Neural cell (in vitro differentiated cells): ENCODE results near the gene PPM1A. TPM values are rescaled to one million over a fixed set of nuclear protein-coding genes. Genes with fewer than 3 reads are reported as not detected.

Experiments used
- H2AFZ ChIP-seq: fragments of 200-600, 300-800 bp; sonication (generic), shearing (Covaris generic); 2 replicates; pipeline ENCODE4 v1.6.0; 2014; ENCODE audit warnings: low read depth, mild to moderate bottlenecking, antibody characterized with exemption, low read length, moderate library complexity
- H3F3A ChIP-seq: fragments of 200-600 bp; shearing (Covaris generic); 2 replicates; pipeline ENCODE4 v1.6.1; 2016; ENCODE audit warnings: mild to moderate bottlenecking, moderate library complexity, mixed read lengths, antibody characterized with exemption, low read length; ENCODE audit not compliant: insufficient read depth, poor library complexity, severe bottlenecking
- H3K27ac ChIP-seq: fragments of 200-600, 300-800 bp; sonication (generic), shearing (Covaris generic); 2 replicates; pipeline ENCODE4 v1.5.1; 2014; ENCODE audit warnings: mild to moderate bottlenecking, low read length, moderate library complexity
- H3K27me3 ChIP-seq: fragments of 300-800, 200-600 bp; sonication (generic), shearing (Covaris generic); 2 replicates; pipeline ENCODE4 v1.6.0; 2014; ENCODE audit warnings: mild to moderate bottlenecking, low read depth, low read length, moderate library complexity; ENCODE audit not compliant: insufficient read depth
- H3K36me3 ChIP-seq: fragments of 300-800, 200-600 bp; sonication (generic), shearing (Covaris generic); 2 replicates; pipeline ENCODE4 v1.5.1; 2014; ENCODE audit warnings: mild to moderate bottlenecking, antibody characterized with exemption, low read length, moderate library complexity; ENCODE audit not compliant: insufficient read depth
- H3K4me2 ChIP-seq: fragments of 300-800, 200-600 bp; sonication (generic), shearing (Covaris generic); 2 replicates; pipeline ENCODE4 v1.6.0; 2014; ENCODE audit warnings: mild to moderate bottlenecking, low read length
- H3K4me3 ChIP-seq: fragments of 300-800, 200-600 bp; sonication (generic), shearing (Covaris generic); 2 replicates; pipeline ENCODE4 v1.5.1; 2014; ENCODE audit warnings: mild to moderate bottlenecking, low read length, moderate library complexity
- H3K79me2 ChIP-seq: fragments of 200-600 bp; shearing (Covaris generic); replicated peaks from 2 replicates; pipeline ENCODE4 v1.6.0; 2014; ENCODE audit warnings: mild to moderate bottlenecking, low read length, moderate library complexity; ENCODE audit not compliant: insufficient read depth
- H3K9ac ChIP-seq: fragments of 300-800, 200-600 bp; sonication (generic), shearing (Covaris generic); 2 replicates; pipeline ENCODE4 v1.6.1; 2016; ENCODE audit warnings: mild to moderate bottlenecking, low read length, mixed read lengths
- H3K9me2 ChIP-seq: fragments of 200-600 bp; shearing (Covaris generic); 2 replicates; pipeline ENCODE4 v1.6.1; 2016; ENCODE audit warnings: mild to moderate bottlenecking, low read length, mixed read lengths; ENCODE audit not compliant: insufficient read depth
- H3K9me3 ChIP-seq: fragments of 200-600, 300-800 bp; sonication (generic), shearing (Covaris generic); 2 replicates; pipeline ENCODE4 v1.6.1; 2016; ENCODE audit warnings: mild to moderate bottlenecking, mixed run types, low read length, moderate library complexity, mixed read lengths
- H4K20me1 ChIP-seq: fragments of 200-600 bp; shearing (Covaris generic); 2 replicates; pipeline ENCODE4 v1.6.1; 2016; ENCODE audit warnings: mild to moderate bottlenecking, mixed run types; ENCODE audit not compliant: insufficient read depth
- CTCF ChIP-seq: fragments of 450-650 bp; IDR thresholded peaks from 2 replicates; pipeline ENCODE4 v1.5.1; 2014; ENCODE audit warnings: antibody characterized with exemption, mild to moderate bottlenecking, moderate library complexity; ENCODE audit not compliant: poor library complexity, severe bottlenecking
- EP300 ChIP-seq: fragments of 450-650 bp; conservative IDR thresholded peaks from 2 replicates; pipeline ENCODE4 v1.6.1; 2014; ENCODE audit warnings: antibody characterized with exemption, mild to moderate bottlenecking, moderate library complexity; ENCODE audit not compliant: poor library complexity, severe bottlenecking
- EZH2 ChIP-seq: fragments of 200-600, 300-800 bp; shearing (Covaris generic), sonication (generic); IDR thresholded peaks from 2 replicates; pipeline ENCODE4 v1.6.1; 2014; ENCODE audit warnings: antibody characterized with exemption, low read length, borderline replicate concordance, mild to moderate bottlenecking; ENCODE audit not compliant: insufficient read depth, poor library complexity, severe bottlenecking
- MXI1 ChIP-seq: fragments of 450-650 bp; conservative IDR thresholded peaks from 2 replicates; pipeline ENCODE4 v1.6.1; 2014; ENCODE audit warnings: antibody characterized with exemption, mild to moderate bottlenecking; ENCODE audit not compliant: poor library complexity, severe bottlenecking
- POLR2AphosphoS5 ChIP-seq: IDR thresholded peaks from 2 replicates; pipeline ENCODE4 v1.6.1; 2012
- RAD21 ChIP-seq: fragments of 450-650 bp; conservative IDR thresholded peaks from 2 replicates; pipeline ENCODE4 v1.6.1; 2014; ENCODE audit warnings: antibody characterized with exemption, mild to moderate bottlenecking, moderate library complexity
- REST ChIP-seq: IDR thresholded peaks from 2 replicates; pipeline ENCODE4 v1.6.1; 2012; ENCODE audit warnings: borderline replicate concordance
- SMC3 ChIP-seq: fragments of 450-650 bp; conservative IDR thresholded peaks from 2 replicates; pipeline ENCODE4 v1.6.1; 2014; ENCODE audit warnings: antibody characterized with exemption, mild to moderate bottlenecking, moderate library complexity; ENCODE audit not compliant: poor library complexity
- TAF1 ChIP-seq: IDR thresholded peaks from 2 replicates; pipeline ENCODE4 v1.6.1; 2012; ENCODE audit warnings: low read depth
- polyA plus RNA-seq: library from polyadenylated mRNA; depleted of rRNA; stranded (reverse); fragments of >200 nt; gene quantifications from 2 replicates; pipeline ENCODE4 v1.2.3, GENCODE V29; 2014

The PPM1A gene
- polyA plus RNA-seq, 1 donor from 2014 or later = 52.1 TPM

DNA sequence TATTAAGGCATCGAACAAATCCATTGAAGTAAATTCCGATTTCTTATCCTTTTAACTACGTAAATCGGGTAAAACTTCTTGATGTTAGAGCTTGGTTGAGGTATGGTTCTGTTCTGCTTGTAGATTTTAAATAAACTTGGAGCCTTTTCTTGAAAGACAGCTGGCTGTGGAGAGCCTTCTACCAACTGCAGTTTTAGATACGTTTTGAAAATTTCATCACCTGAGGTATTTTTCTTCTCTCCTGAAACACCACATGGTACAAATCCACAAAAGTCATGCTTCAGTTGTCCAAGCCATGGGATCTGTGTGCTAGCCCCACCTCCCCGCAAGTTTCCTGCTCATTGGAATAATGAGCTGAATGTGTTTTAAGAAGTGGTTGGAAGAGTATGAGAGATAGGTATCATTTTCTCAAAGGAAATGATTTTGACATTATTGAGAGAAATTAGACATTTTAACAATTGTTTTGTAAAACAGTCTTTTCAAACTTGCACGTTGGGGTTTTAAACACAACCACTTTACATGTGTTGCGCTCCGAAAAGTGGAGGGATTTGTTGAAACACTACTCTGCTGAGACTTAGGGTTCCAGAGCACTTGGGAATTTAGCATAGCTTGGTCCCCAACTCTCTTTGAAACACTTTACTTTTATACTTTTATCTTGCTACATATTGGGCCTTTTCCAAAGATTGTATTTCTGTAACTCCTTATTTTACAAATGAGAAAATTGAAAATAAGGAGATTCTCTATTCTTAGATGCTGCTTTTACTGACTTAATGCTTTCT, 1.4 kb downstream of the PPM1A start:
- no peaks in the 10 kb centered on the region for H3K9me2 ChIP-seq
- no peaks in the 10 kb centered on the region for H3K9me3 ChIP-seq
- H4K20me1 ChIP-seq = no peaks in the 10 kb centered on the region
- H3K4me3 ChIP-seq = peak overlapping the region; percentile 71
- peaks cover 7% of the 10 kb centered on the region for H3F3A ChIP-seq
- H3K27ac ChIP-seq = peak overlapping the region; percentile 61
- TF ChIP-seq MXI1 (peak; percentile 65), POLR2AphosphoS5 (no peak)
- H3K4me2 ChIP-seq = peak overlapping the region; percentile 91
- no peak overlapping the region for H2AFZ ChIP-seq
- H3K27me3 ChIP-seq = no peaks in the 10 kb centered on the region
- H3K9ac ChIP-seq = peak overlapping the region; percentile 82
- H3K36me3 ChIP-seq = no peaks in the 10 kb centered on the region
- H3K79me2 ChIP-seq = peaks cover 53% of the 10 kb centered on the region

- Histone ChIP-seq H3K9me3 (no peaks in the 10 kb centered on the region), H3K79me2 (peaks cover 67% of the 10 kb centered on the region), H3K36me3 (no peaks in the 10 kb centered on the region), H3K9ac (peak overlapping the region; percentile 1), H3K4me2 (peak overlapping the region; percentile 91), H4K20me1 (no peaks in the 10 kb centered on the region), H3K27me3 (no peaks in the 10 kb centered on the region), H3K9me2 (no peaks in the 10 kb centered on the region), H3K27ac (no peak overlapping the region), H3K4me3 (peak overlapping the region; percentile 71), H3F3A (peaks cover 7% of the 10 kb centered on the region), H2AFZ (no peak overlapping the region)
- TF ChIP-seq RAD21 (no peak), EP300 (no peak), CTCF (no peak), EZH2 (no peak), POLR2AphosphoS5 (no peak), SMC3 (no peak), REST (no peak), TAF1 (no peak), MXI1 (no peak)
Observed at GRCh38 chr14:60251877-60252276, 2.9 kb downstream of the PPM1A start.
